ENCODE measurements around the gene MPRIP. TPM values are rescaled to one million over a fixed set of nuclear protein-coding genes. Genes with fewer than 3 reads are reported as not detected.
"Not testable (repeated sequence)": the region's sequence is repeated elsewhere in the genome, so short reads cannot be mapped to it uniquely, and the experiment has no call there.

Gene MPRIP
- total and polyA plus RNA-seq, 2 donors (not counting 1 experiment from before 2014, with no cell fraction given) = 130 to 299 TPM

DNA sequence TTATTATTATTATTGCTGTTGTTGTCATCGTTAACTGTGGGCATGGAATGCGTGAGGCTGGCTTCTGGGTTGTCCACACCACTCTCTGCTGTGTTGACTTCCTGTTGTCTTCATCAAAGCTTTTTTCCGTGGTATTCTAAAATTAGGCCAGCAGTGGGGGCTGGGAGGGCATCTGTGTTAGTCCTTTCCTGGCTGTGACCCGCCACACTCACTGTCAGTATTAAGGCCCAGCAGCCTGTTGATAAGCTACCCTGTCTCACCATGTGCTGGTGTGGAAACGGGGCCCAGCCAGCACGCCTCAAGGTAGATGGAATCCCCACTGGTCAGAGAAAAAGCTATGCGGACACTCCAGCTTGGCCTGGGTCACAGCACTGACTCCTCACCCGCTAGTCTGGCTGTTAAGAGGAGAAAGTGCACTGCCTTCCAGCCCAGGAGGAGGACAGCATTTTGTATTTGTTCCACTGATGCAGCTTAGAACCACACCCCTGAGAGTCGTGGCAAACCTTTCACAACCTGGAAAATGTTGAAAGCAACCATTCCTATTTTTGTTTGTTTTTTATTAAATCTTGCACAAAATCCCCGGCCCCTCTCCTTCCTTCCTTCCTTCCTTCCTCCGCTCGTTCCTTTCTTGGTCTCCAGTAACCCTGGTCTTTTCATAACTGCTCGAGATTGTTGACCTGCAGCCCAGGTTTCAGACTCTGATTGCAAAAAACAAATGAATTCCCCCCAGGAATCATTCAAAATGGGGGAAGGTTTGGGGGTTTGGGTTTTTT lies 142.9 kb downstream of the MPRIP start:
- H3K27me3 Mint-ChIP-seq; H3K27me3 ChIP-seq (replicated peaks in 1 of 4; ENCODE audit: control extremely low read depth in 1 of 4, control insufficient read depth in 3 of 4, insufficient read depth in 4 of 4, low read length in 3 of 4); H4K20me1 ChIP-seq (ENCODE audit: control insufficient read depth, insufficient read depth, low read length, poor library complexity, severe bottlenecking); CTCF ChIA-PET; DNase-seq; H3K9ac ChIP-seq (ENCODE audit: low read length); H3K9me3 ChIP-seq (ENCODE audit: control extremely low read depth in 1 of 3, control insufficient read depth in 2 of 3, insufficient read depth in 1 of 3, low read length in 2 of 3); H3K79me2 ChIP-seq (ENCODE audit: control insufficient read depth, insufficient read depth, low read length); H3K4me2 ChIP-seq (replicated peaks; ENCODE audit: low read depth, low read length, poor library complexity, severe bottlenecking); ATAC-seq (ENCODE audit: low read depth); H3K4me3 Mint-ChIP-seq; H2AFZ ChIP-seq (ENCODE audit: insufficient read depth, low read depth, low read length, poor library complexity, severe bottlenecking); POLR2A ChIA-PET; H3K9me3 Mint-ChIP-seq (ENCODE audit: insufficient read depth); H3K4me3 ChIP-seq (ENCODE audit: control extremely low read depth in 1 of 5, extremely low read depth in 1 of 5, insufficient read depth in 1 of 5, low read depth in 2 of 5, low read length in 4 of 5): not testable (repeated sequence)
- Histone ChIP-seq H3K4me1 (ENCODE audit: control insufficient read depth in 2 of 2, insufficient read depth in 2 of 2, low read length in 2 of 2) (peaks cover 19 to 42% of the 10 kb centered on the region in 2 donors), H3K36me3 (replicated peaks in 1 of 2; ENCODE audit: control extremely low read depth in 1 of 2, control insufficient read depth in 1 of 2, extremely low read depth in 1 of 2, insufficient read depth in 2 of 2, low read length in 1 of 2) (peaks cover 12 to 57% of the 10 kb centered on the region in 2 experiments), H3K27ac (ENCODE audit: low read length in 2 of 2) (peak overlapping the region in 1 of 2 donors; percentile 52)
- intact Hi-C loops (cut with micrococcal nuclease) = loop anchor here (10.0 kb wide), 1 partner anchor 50 kb away; the partner anchor contains the start of gene FLCN
- Mint-ChIP-seq H3K27ac (peak overlapping the region; percentile 26), H3K4me1 (peaks cover 38% of the 10 kb centered on the region)
- 32% methylated on average over 3 of the region's 13 CpGs for WGBS (ENCODE audit: insufficient coverage)

DNA sequence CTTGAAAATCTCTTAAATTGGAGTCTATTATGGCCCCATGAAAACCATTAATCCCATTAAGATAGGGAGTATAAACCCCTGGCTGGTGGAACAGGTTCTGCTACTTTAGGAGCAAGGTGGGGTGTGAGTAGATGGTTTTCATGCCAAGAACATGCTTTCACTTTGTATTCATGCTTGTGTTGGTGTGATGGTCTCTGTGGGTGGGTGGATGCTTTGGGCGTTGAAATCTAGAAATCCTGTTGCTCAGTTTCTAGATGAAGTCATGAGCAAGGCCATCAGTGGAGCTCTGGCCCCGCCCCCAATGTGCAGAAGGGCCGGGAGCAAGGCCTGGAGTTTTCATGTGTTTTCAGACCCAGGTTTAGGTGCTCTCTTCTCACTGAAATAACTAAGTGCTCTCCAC lies 143.8 kb downstream of the MPRIP start:
- no peak overlapping the region for H3K4me3 ChIP-seq (ENCODE audit: control extremely low read depth in 1 of 5, extremely low read depth in 1 of 5, insufficient read depth in 1 of 5, low read depth in 2 of 5, low read length in 4 of 5)
- H3K79me2 ChIP-seq (ENCODE audit: control insufficient read depth, insufficient read depth, low read length) = no peaks in the 10 kb centered on the region
- intact Hi-C loops (cut with micrococcal nuclease) = loop anchor here (10.0 kb wide), 1 partner anchor 49 kb away; the partner anchor contains the start of gene FLCN
- Mint-ChIP-seq H3K27ac (peak overlapping the region; percentile 32), H3K4me1 (peaks cover 31% of the 10 kb centered on the region), H3K4me3 (no peak overlapping the region), H3K27me3 (no peaks in the 10 kb centered on the region), H3K9me3 (ENCODE audit: insufficient read depth) (no peaks in the 10 kb centered on the region)
- WGBS (ENCODE audit: insufficient coverage) = 75% methylated on average over 2 of the region's 3 CpGs
- H3K9ac ChIP-seq (ENCODE audit: low read length) = no peak overlapping the region
- no peak for DNase-seq
- no peak overlapping the region for H3K4me2 ChIP-seq (replicated peaks; ENCODE audit: low read depth, low read length, poor library complexity, severe bottlenecking)
- H3K27me3 ChIP-seq (replicated peaks in 1 of 4; ENCODE audit: control extremely low read depth in 1 of 4, control insufficient read depth in 3 of 4, insufficient read depth in 4 of 4, low read length in 3 of 4) = no peaks in the 10 kb centered on the region
- peaks cover 8 to 52% of the 10 kb centered on the region in 2 experiments for H3K36me3 ChIP-seq (replicated peaks in 1 of 2; ENCODE audit: control extremely low read depth in 1 of 2, control insufficient read depth in 1 of 2, extremely low read depth in 1 of 2, insufficient read depth in 2 of 2, low read length in 1 of 2)
- peaks cover 0 to 4% (median 0%) of the 10 kb centered on the region in 3 donors for H3K9me3 ChIP-seq (ENCODE audit: control extremely low read depth in 1 of 3, control insufficient read depth in 2 of 3, insufficient read depth in 1 of 3, low read length in 2 of 3)
- no peak for TF ChIP-seq EZH2 (IDR thresholded peaks at IDR 0.05; ENCODE audit: borderline replicate concordance, insufficient read depth, low read depth, low read length, poor library complexity, severe bottlenecking)
- TF ChIP-seq, protein P1, sequence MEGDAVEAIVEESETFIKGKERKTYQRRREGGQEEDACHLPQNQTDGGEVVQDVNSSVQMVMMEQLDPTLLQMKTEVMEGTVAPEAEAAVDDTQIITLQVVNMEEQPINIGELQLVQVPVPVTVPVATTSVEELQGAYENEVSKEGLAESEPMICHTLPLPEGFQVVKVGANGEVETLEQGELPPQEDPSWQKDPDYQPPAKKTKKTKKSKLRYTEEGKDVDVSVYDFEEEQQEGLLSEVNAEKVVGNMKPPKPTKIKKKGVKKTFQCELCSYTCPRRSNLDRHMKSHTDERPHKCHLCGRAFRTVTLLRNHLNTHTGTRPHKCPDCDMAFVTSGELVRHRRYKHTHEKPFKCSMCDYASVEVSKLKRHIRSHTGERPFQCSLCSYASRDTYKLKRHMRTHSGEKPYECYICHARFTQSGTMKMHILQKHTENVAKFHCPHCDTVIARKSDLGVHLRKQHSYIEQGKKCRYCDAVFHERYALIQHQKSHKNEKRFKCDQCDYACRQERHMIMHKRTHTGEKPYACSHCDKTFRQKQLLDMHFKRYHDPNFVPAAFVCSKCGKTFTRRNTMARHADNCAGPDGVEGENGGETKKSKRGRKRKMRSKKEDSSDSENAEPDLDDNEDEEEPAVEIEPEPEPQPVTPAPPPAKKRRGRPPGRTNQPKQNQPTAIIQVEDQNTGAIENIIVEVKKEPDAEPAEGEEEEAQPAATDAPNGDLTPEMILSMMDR (IDR thresholded peaks at IDR 0.05) = no peak
- ChIA-PET CTCF (no interaction called here), POLR2A (no interaction called here)
- H4K20me1 ChIP-seq (ENCODE audit: control insufficient read depth, insufficient read depth, low read length, poor library complexity, severe bottlenecking) = no peaks in the 10 kb centered on the region
- ATAC-seq (ENCODE audit: low read depth) = no peak
- no peak overlapping the region for H2AFZ ChIP-seq (ENCODE audit: insufficient read depth, low read depth, low read length, poor library complexity, severe bottlenecking)
- H3K4me1 ChIP-seq (ENCODE audit: control insufficient read depth in 2 of 2, insufficient read depth in 2 of 2, low read length in 2 of 2) = peaks cover 19 to 37% of the 10 kb centered on the region in 2 donors
- H3K27ac ChIP-seq (ENCODE audit: low read length in 2 of 2) = peak overlapping the region in 1 of 2 donors; percentile 52
